Prostate gland (tissue), 2 donors: ENCODE data around the gene TLR2.

ENCODE experiments used
- POLR2AphosphoS5 ChIP-seq: sonication (generic); formaldehyde crosslinking; IDR thresholded peaks from one replicate; pipeline ENCODE4 v1.6.1; 2017; ENCODE audit warnings: antibody characterized with exemption
- TF ChIP-seq, protein P1 (sequence below), 4 experiments: fragments of 200-600 bp in 2 of 4; fragments of 450-650 bp in 2 of 4; sonication (generic) in 2 of 4; IDR thresholded peaks; 1 replicate in 3 of 4; 2 replicates in 1 of 4; pipeline ENCODE4 v1.5.1; 2016 to 2019; ENCODE audit warnings: antibody characterized with exemption in 4 of 4, mild to moderate bottlenecking in 2 of 4, moderate library complexity in 2 of 4

DNA sequence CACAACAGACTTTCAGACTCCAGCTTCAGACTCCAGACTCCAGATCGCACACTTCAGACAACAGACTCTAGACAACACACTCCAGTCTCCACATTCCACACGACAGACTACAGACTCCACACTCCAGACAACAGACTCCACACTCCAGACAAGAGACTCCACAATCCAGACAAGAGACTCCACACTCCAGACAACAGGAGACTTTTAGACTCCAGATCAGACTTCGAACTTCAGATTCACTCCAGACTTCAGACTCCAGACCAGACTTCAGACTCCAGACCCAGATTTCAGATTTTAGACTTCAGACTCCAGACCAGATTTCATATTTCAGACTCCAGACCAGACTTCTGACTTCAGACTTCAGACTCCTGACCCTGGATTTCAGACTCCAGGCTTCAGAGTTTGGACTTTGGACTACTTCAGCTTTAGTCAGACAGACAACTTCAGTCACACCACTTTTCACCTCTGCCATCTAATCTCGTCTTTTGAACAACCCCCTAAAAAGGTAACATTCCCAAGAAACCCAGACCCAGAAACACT is 29.0 kb upstream of the TLR2 start:
- TF ChIP-seq, protein P1, sequence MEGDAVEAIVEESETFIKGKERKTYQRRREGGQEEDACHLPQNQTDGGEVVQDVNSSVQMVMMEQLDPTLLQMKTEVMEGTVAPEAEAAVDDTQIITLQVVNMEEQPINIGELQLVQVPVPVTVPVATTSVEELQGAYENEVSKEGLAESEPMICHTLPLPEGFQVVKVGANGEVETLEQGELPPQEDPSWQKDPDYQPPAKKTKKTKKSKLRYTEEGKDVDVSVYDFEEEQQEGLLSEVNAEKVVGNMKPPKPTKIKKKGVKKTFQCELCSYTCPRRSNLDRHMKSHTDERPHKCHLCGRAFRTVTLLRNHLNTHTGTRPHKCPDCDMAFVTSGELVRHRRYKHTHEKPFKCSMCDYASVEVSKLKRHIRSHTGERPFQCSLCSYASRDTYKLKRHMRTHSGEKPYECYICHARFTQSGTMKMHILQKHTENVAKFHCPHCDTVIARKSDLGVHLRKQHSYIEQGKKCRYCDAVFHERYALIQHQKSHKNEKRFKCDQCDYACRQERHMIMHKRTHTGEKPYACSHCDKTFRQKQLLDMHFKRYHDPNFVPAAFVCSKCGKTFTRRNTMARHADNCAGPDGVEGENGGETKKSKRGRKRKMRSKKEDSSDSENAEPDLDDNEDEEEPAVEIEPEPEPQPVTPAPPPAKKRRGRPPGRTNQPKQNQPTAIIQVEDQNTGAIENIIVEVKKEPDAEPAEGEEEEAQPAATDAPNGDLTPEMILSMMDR (IDR thresholded peaks at IDR 0.05), result no peak
- TF ChIP-seq POLR2AphosphoS5, result no peak
